Suppressor macrophage treated with lipopolysaccharide for 1 hour (primary cell): Measurements from ENCODE around the gene PRM2.

Experiments
- DNase-seq, 3 donors: peaks; one replicate each; pipeline ENCODE4 v3.0.0-alpha.2; 2020 to 2022

Gene PRM2

GRCh38 chr16:11225677-11226549 is 50.4 kb downstream of the PRM2 start:
- no peak for DNase-seq
